Measurements from ENCODE around the gene GRIK4. TPM values are rescaled to one million over a fixed set of nuclear protein-coding genes. Genes with fewer than 3 reads are reported as not detected.
"Not testable (repeated sequence)": the region's sequence is repeated elsewhere in the genome, so short reads cannot be mapped to it uniquely, and the experiment has no call there.

Gene GRIK4
- total RNA-seq, 1 donor from 2014 or later = 0.39 TPM

DNA sequence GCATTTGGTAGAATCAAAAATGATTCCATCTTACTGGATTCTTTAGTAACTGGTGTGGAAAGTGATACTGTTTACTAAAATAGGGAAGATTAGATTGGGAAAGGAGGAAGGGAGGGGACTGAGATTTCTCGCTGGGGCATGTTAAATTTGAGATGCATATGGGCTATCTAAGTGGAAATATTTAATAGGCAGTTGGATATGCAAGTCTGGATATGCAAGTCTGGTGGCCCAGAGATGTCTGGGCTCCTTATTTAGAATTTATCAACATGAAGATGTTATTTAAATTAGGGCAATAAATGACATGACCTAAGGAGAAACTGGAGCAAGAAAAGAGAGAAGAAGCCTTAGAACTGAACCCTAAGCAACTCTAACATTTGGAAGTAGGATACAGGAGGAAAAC lies 495.4 kb downstream of the GRIK4 start:
- DNase-seq = no peak

DNA sequence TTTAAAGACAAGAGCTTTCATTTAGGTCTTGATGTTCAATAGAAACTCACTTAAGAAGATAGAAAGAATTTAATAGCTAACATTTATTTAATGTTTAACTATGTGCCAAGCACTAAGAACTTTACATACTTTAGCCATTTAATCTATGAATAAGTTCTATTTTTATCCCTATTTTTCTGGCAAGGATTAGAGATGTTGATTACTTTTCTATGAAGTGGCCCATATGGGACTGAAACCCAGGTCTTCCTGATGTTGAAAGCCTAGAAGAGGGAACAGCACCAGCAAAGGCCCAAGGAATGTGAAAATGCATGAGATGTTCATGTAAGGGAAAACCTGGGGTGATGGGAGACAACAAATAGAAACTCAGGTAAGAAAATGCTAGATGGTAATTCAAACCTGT lies 497.0 kb downstream of the GRIK4 start:
- no peak for DNase-seq

DNA sequence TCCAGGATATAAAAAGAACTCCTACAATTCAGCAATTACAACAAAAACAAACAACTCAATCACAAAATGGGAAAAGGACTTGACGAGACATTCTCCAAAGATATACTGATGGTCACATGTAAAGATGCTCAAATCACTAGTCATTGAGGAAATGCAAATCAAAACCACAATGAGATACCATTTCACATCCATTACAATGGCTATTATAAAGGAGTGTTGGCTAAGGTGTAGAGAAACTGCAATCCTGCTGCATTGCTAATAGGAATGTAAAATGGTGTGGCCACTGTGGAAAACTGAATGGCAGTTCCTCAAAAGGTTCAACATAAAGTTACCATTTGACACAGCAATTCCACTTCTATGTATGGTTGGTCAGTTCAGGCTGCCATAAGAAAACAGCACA lies 500.5 kb downstream of the GRIK4 start:
- DNase-seq = no peak

DNA sequence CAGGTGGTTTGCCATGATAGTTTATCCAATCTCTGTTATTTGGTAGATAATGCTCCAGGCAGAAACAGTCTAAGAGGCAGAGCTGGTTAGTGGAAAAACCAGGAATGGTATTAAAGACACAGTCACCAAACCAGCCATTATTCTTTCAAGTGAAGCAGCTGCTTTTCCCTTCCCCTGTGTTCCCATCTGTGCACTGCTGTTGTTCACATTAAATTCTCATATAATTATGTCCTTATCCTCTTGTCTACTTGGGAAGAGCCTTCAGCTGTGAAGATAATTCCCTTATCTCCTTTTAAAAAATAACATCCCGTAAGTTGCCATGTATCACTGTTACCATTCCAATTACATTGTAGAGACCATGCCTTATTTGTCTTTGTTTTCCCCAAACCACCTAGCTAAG lies 507.2 kb downstream of the GRIK4 start:
- no peak for DNase-seq

DNA sequence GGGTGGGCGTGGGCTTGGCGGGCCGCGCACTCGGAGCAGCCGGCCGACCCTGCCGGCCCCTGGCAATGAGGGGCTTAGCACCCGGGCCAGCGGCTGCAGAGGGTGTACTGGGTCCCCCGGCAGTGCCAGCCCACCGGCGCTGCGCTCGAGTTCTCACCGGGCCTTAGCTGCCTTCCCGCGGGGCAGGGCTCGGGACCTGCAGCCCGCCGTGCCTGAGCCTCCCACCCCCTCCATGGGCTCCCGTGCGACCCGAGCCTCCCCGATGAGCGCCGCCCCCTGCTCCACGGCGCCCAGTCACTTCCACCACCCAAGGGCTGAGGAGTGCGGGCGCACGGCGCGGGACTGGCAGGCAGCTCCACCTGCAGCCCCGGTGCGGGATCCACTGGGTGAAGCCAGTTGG lies 510.2 kb downstream of the GRIK4 start:
- not testable (repeated sequence) for DNase-seq

DNA sequence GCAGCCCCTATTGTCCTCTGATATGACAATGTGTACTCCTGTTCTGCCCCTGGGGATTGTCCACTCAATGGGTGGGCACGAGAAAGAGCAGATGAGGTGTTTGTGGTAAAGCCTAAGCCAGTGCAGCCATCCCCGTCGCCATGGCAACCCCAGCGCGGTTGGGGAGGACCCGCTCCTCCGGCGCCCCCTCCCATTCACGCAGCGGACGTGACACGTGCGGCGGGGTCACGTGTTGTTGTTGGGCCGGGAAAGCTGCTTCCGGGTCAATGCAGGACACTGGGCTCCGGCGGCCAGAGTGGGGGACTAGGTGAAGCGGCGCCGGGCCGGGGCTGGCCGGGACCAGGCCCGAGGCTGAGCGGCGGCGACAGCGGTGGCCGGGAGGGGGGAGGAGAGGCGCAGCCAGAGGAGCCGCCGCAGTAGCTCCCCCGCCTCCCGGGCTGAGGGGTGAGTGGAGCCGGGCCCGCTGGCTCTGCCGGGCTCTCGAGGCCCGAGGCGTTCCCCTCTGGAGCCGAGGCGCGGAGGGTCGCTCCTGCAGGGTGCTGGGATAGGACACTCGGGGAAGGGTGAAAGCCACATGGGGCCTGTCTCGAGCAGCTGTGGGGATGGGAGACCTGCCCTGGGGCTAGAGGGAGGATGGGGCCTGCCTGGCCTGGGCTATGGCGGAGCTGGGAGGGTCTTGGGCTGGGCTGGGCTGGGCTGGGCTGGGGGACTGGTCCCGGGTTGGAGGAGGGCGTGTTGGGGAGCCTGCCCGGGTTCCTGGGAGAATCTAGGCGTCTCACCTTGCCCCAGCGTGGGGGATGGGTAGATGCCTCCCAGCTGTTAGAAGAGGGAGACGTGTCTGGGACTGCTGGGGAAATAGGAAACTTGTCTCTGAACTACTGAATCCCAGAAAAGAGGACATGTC lies 512.6 kb downstream of the GRIK4 start, which contains the start of gene TBCEL:
Gene TBCEL, plus strand, starts transcription at position 255 of the 904 bp plus-strand sequence. CDS start 21,589 bp downstream, outside the sequence.
- peak; percentile 80 for DNase-seq

DNA sequence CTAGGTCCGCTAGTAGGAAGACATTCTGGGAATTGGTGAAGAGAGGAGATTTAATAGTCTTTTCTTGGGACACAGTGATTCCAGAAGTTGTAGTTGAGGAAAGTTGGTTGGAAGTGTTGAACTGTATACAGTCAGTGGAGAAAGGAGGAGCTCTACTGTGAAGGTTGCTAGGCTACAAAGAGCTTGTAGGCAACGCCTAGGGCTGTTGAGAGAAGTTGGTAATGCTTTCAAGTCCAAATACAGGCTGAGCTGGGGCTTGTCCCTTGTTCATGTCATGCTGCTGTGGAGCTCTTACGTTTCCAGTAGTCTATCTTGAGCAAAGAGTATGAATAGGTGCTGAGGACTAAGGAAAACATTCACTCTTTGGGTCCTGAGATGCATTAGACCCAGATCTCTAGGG lies 513.4 kb downstream of the GRIK4 start:
- DNase-seq = peak; percentile 13

DNA sequence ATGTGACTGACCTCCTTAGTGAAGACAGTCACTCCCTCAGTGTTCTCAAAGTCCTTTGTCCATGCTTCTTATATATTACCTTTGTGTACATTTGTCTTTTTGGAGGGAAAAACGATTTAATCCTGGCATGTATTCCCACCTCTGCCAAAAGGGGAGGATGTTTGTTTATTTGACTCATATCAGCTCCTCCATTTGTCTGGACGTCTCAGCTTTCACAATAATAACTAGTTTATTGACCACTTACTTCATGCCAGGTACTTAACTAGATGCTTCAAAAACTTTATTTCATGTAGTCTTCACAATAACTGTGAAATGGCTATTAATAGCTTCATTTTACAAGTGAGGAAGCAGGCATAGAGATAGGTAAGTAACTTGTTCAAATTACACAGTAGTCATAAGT lies 517.6 kb downstream of the GRIK4 start:
- DNase-seq = no peak

DNA sequence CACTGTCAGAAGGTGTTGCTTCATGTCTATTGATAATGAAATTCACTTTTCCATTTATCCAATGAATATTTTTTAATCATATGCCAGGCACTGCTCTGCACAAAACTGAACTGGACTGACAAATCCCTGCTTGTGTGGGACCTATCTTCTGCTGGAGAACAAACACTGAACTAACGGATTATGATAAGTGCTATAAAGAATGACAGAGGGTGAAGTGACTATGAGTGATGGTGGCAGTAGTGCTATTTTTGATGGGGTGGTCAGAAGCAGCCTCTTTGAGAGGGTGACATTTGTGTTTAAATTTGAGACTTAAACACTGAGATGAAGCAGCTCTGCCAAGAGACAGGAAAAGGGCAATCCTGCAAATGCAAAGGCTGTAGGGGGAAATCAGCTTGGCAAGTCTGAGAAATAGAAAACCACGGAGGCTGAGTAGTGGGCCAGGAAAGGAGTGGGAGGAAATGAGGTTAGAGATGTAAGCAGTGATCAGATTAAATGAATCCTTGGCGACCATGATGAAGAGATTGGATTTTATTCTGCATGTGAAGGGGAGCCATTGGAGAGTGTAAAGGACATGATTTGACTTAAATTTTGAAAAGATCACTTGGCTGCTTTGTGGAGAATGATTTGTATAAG lies 518.4 kb downstream of the GRIK4 start:
- DNase-seq = no peak

DNA sequence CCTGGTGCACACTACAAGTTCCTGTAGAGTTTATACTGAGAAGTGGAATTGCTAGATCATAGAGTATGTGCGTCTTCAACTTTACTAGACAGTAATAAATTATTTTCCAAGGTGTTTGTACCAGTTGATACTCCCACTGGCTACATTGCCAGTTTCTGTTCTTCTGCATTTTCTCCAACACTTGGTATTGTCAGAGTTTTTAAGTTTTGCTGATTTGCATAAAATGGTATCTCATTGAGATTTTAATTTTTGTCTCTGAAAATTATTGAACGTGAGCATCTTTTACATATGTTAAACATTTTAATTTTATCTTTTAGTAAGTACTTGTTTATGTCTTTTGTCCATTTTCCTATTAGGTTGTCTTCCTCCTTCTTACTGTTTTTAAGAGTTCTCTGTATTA lies 519.6 kb downstream of the GRIK4 start:
- DNase-seq = no peak

DNA sequence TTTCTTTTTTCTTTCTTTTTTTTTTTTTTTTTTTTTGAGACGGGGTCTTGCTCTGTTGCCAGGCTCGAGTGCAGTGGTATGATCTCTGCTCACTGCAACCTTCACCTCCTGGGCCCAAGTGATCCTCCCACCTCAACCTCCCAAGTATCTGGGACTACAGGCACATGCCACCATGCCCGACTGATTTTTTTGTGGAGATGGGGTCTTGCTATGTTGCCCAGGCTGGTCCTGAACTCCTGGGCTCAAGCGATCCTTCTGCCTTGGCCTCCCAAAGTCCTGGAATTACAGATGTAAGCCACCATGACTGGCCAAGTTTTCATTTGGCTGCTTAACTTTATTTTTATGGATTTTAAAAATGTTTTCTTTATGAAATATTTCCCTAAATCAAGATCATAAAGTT lies 520.1 kb downstream of the GRIK4 start:
- not testable (repeated sequence) for DNase-seq

DNA sequence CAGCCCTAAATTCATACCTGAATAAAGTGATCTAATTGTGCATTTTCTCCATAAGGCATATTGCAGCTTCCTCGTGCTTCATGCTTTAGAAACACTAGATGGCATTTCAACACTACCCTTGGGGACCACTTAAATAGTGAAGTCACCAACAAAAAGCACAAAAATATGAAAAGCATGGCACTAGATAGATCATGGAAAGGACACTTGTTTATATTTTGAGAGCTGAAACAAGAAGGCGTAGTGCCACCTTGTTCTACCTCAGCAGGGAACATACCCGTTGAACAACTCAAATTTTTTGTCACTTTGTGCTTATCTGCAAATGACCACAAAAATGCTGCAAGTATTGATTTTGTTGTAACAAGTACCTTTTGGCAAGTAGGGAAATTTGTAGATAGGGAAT lies 521.0 kb downstream of the GRIK4 start:
- DNase-seq = no peak

DNA sequence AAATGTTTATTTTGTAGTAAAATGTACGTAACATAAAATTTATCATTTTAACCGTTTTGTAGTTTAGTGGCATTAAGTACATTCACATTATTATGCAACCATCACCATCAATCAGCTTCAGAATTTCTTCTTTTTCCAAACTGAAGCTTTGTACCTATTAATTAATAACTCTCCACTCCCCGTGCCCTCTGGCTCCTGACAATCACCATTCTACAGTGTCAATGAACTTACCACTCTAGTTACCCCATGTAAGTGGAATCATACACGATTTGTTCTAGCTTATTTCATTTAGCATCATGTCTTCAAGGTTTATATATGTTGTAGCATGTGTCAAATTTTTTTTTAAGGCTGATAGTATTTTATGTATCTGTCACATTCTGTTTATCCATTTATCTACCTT lies 522.1 kb downstream of the GRIK4 start:
- no peak for DNase-seq

DNA sequence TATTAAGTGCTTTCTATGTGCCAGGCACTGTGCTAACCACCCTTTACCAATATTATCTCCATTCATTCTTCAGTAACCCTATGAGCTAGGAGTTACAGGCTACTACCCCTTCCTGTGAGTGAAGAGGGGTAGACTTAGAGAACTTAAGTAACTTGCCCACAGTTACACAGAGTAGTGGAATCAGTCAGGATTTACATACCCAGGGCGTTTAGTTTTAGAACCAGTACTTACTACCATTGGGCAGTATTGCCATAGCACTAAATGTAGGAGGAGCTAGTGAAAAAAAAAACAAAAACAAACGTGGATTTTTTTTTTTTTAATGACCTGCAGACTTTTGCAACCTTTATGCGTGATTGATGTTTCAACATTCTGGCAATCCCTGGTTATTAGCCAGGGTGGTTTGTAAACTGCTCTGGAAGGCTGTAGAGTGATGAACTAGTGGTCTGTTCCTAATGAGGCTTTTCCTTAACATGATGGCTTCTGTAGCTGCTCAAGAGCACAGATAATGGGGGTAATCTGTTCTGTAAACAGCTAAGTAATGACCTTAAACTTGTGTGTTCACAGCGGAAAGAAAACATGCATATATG lies 523.7 kb downstream of the GRIK4 start:
- DNase-seq = no peak

DNA sequence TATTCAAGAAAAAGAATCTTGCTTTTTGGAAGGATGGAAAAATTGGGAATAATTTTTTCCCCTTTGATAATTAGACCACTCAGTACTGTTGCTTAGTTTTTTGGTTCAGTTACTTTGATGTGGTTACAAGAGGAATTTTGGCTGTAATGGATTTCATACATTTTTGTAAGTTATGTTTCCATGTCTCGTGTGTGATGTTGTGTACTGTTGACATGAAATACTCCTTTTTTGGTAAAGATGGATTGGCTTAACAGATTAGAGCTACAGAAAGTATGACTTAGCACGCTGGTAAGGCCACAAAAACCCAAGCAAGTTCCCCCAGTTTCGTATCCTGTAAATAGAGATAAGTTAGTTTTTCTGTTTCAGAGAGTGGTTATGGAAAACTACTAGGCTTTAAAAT lies 524.2 kb downstream of the GRIK4 start:
- DNase-seq = no peak

DNA sequence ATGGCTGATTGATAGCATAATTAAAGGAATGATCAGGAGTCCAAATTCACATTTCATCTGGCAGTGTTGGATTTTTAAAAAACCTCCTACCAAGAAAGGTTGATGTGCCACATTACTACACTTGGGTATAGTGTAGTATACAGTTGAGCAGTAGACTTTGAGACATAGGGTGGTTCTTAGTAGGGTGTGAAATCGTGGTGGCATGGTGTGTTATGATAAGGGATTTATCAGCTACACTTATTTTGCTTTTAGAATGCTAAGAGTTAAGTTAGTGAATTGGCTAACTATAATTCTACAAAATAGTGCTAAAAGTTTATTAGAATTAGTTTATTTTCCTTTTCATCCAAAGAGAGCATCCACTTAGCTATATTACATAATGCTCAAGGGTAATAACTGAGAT lies 525.5 kb downstream of the GRIK4 start:
- DNase-seq = no peak

Other genes starting within 250 kb of the GRIK4 start
- gene TLCD5, start 186.4 kb upstream of the GRIK4 start, total RNA-seq = 6.7 TPM
- gene ARHGEF12, start 175.3 kb upstream of the GRIK4 start, total RNA-seq = 129 TPM